C4-2B (cell line): ENCODE results near the gene RALGAPA2.

Experiments used
- H3K27ac ChIP-seq: fragments of 450-650 bp; 2 replicates; pipeline ENCODE4 v1.5.1; 2017
- ZFX ChIP-seq: fragments of 450-650 bp; IDR thresholded peaks from 2 replicates; pipeline ENCODE4 v1.6.1; 2017
- TF ChIP-seq, protein P1 (sequence below): fragments of 450-650 bp; conservative IDR thresholded peaks from 2 replicates; pipeline ENCODE4 v1.5.1; 2017; ENCODE audit warnings: mild to moderate bottlenecking

RALGAPA2 gene

DNA sequence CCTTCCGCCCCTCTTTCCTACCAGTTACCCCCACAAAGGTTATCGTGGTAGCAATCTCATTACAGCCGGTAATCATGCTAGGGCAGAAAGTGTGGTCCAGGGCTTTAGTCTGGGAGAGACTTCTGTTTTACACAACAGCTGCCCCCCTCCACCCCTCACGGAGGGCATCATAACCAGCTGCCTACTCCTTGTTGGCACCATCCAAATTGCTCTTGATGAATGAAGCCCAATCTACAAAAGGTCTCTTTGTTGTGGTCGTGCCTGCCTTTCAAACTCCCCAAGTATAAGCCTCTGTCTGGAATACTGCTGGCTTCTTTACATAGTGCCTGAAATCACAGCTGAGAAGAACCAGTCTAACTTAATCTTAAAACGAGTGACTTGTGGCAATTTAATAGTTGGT lies 186.7 kb downstream of the RALGAPA2 start:
- TF ChIP-seq, protein P1, sequence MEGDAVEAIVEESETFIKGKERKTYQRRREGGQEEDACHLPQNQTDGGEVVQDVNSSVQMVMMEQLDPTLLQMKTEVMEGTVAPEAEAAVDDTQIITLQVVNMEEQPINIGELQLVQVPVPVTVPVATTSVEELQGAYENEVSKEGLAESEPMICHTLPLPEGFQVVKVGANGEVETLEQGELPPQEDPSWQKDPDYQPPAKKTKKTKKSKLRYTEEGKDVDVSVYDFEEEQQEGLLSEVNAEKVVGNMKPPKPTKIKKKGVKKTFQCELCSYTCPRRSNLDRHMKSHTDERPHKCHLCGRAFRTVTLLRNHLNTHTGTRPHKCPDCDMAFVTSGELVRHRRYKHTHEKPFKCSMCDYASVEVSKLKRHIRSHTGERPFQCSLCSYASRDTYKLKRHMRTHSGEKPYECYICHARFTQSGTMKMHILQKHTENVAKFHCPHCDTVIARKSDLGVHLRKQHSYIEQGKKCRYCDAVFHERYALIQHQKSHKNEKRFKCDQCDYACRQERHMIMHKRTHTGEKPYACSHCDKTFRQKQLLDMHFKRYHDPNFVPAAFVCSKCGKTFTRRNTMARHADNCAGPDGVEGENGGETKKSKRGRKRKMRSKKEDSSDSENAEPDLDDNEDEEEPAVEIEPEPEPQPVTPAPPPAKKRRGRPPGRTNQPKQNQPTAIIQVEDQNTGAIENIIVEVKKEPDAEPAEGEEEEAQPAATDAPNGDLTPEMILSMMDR, result no peak
- no peak for TF ChIP-seq ZFX
- no peak overlapping the region for H3K27ac ChIP-seq

DNA sequence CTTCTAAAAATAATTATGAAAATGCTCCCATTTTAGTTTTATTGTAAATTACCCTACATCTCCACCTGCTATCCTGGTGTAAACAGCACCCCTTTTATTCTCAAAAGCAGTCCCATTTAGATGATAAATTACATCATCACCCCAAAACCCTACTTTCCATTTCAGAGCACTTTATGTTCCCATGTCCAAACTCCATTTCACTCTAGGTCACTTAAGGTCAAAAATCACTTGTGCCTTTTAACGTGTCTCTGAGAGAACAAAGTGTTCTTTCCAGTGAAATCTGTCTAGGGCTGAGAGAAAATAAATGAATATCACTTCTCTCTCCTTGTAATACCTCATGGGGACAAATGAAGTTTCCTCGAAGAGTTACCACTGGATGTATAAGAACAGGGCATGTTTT lies 187.2 kb downstream of the RALGAPA2 start:
- no peak overlapping the region for H3K27ac ChIP-seq
- TF ChIP-seq ZFX, result no peak
- TF ChIP-seq, protein P1, result no peak

DNA sequence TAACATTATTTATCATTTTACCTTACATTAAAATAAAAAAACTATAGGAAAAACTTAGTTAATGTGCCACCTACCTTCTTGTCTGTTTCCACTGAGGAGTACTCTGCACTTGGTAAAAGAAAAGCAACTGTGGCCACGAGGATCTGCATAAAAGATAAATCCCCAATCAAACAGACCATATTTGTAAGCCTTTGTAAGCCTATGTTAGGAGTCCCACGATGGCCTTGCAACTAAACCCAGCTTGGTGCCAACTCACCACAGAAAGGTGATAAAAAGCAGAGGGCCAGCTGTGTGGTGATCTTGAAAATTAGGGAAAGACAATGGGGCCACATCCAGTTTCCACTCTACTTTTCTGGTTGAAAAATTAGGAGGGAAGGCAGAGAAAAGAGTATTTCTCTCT lies 187.7 kb downstream of the RALGAPA2 start:
- TF ChIP-seq ZFX, result no peak
- TF ChIP-seq, protein P1, result no peak
- H3K27ac ChIP-seq, result no peak overlapping the region

DNA sequence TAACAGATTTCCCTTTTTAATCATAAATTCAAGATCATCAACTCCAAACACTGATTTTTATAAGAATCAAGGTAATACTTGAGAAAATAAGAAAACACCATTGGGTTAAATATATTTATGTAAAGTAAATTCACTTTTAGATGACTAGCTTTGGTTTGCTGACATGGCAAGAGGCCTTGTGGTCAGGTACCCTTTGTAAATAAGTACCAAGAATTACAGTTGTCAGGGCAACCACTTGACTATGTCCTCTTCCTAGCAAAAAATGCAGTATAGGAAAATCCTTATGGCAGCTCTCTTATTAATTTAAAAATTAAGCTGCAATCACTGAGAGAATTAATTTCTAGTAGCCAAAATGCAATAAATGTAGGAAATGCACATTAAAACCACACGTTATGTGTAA lies 190.7 kb downstream of the RALGAPA2 start:
- no peak overlapping the region for H3K27ac ChIP-seq
- TF ChIP-seq ZFX, result no peak
- TF ChIP-seq, protein P1, result no peak

DNA sequence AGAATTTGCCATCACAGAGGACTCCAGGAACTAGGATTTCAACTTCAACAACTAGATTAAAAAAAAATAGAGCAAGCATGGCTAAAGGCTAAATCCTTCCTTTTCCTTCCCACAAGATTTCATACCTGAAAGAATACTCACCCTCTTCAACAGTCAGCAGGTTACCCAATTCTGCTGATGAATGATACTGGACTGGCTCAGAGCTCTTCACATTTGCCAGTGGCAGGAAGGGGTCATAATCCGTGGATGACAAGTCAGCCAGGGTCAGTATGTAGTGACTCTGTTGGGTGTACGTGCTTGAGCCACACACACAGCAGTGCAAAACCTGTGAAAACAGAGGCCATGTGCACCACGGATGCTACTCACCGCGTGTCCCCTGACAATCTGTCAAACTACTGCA lies 191.7 kb downstream of the RALGAPA2 start:
- H3K27ac ChIP-seq, result no peak overlapping the region
- TF ChIP-seq ZFX, result no peak
- TF ChIP-seq, protein P1, result no peak

DNA sequence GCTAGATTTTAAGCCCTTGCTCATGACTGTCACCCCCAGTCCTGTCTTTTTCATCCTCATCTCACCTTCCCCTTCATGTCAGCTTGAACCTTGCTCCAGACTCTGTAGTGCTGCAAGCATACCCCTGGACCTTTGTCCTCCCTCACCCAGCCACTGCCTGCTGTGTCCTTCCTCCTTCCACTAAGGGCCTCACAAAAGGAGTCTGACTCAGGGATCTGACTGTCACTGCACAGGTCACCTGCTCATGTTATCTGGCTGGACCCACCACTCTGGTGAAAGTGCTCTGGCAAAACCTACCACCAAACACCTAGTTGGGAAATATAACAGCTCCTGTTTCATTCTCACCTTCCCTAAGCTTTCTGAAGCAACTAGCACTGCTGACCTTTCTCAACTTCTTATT lies 193.2 kb downstream of the RALGAPA2 start:
- no peak overlapping the region for H3K27ac ChIP-seq
- TF ChIP-seq, protein P1, result no peak
- TF ChIP-seq ZFX, result no peak

DNA sequence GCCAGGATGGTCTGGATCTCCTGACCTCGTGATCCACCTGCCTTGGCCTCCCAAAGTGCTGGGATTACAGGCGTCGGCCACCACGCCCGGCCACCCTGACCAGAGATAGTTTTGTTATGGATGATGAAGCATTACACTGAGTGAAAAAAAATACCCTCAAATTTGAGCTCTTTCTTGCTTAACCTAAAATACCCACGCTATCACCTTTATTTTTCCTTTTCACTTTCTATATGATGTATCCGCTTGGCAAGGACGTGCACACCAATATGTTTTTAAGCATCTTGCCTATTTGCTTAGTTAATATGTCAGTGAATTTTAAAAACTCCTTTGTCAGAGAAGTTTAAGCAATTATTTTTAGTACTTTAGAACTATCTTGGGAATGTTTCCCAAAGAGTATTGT lies 194.2 kb downstream of the RALGAPA2 start:
- no peak for TF ChIP-seq ZFX
- TF ChIP-seq, protein P1, result no peak
- no peak overlapping the region for H3K27ac ChIP-seq
